A204.1 (cell line): ENCODE data around the gene MATN4.

Experiments used
- FAIRE-seq: peaks from 2 replicates; lab custom pipeline; 2012; peaks lifted over from hg19 to GRCh38; lab: Jason Lieb, UNC

MATN4 gene

GRCh38 chr20:45340951-45341350 lies 32.9 kb upstream of the MATN4 start:
- FAIRE-seq, result no peak

- no peak for FAIRE-seq
Measured at GRCh38 chr20:45340236-45340847, 32.2 kb upstream of the MATN4 start.

GRCh38 chr20:45339799-45340198 lies 31.7 kb upstream of the MATN4 start:
- no peak for FAIRE-seq

GRCh38 chr20:45339084-45339483 lies 31.0 kb upstream of the MATN4 start:
- FAIRE-seq, result no peak

- no peak for FAIRE-seq
Measured at GRCh38 chr20:45338121-45339030, 30.3 kb upstream of the MATN4 start.

- no peak for FAIRE-seq
Measured at GRCh38 chr20:45337367-45338120, 29.4 kb upstream of the MATN4 start.

- no peak for FAIRE-seq
Measured at GRCh38 chr20:45336530-45337366, 28.6 kb upstream of the MATN4 start.

GRCh38 chr20:45330476-45330875 lies 22.4 kb upstream of the MATN4 start:
- no peak for FAIRE-seq

- FAIRE-seq, result no peak
Measured at GRCh38 chr20:45329497-45330319, 21.6 kb upstream of the MATN4 start.

- no peak for FAIRE-seq
Measured at GRCh38 chr20:45328451-45328850, 20.4 kb upstream of the MATN4 start.

GRCh38 chr20:45325371-45325770 lies 17.3 kb upstream of the MATN4 start:
- FAIRE-seq, result no peak

GRCh38 chr20:45323731-45324130 lies 15.6 kb upstream of the MATN4 start:
- FAIRE-seq, result no peak

- FAIRE-seq, result no peak
Measured at GRCh38 chr20:45322952-45323383, 14.9 kb upstream of the MATN4 start.

GRCh38 chr20:45320948-45321595 lies 13.0 kb upstream of the MATN4 start:
- FAIRE-seq, result no peak

- FAIRE-seq, result no peak
Measured at GRCh38 chr20:45318948-45319347, 10.8 kb upstream of the MATN4 start.

GRCh38 chr20:45318386-45318939 lies 10.4 kb upstream of the MATN4 start:
- FAIRE-seq, result no peak

GRCh38 chr20:45317826-45318225 lies 9.7 kb upstream of the MATN4 start:
- no peak for FAIRE-seq

- no peak for FAIRE-seq
Measured at GRCh38 chr20:45316150-45317080, 8.3 kb upstream of the MATN4 start.

GRCh38 chr20:45315672-45316071 lies 7.6 kb upstream of the MATN4 start:
- no peak for FAIRE-seq
